Naive thymus-derived CD4-positive, alpha-beta T cell (primary cell): ENCODE results near the gene SOWAHA. TPM values are rescaled to one million over a fixed set of nuclear protein-coding genes. Genes with fewer than 3 reads are reported as not detected.

Source experiments
- ATAC-seq: fragments of 150-1000 bp; cut with Tn5 transposase; 2 replicates; pipeline ENCODE4 v1.10.0; 2021; ENCODE audit warnings: mild to moderate bottlenecking, moderate library complexity
- CTCF ChIA-PET: fragments of 350-600 bp; sonication (Branson Sonifier 250); formaldehyde crosslinking; loops from one replicate; lab custom pipeline; 2021; ENCODE audit warnings: antibody characterized with exemption; lab: Charles Lee
- POLR2A ChIA-PET: fragments of 350-600 bp; sonication (Branson Sonifier 250); formaldehyde crosslinking; loops from one replicate; lab custom pipeline; 2021; ENCODE audit warnings: antibody characterized with exemption, inconsistent platforms; lab: Charles Lee
- DNase-seq, 9 donors: peaks; one replicate each; pipeline versions ENCODE4 v3.0.0 to v3.0.0-alpha.2; 2020 to 2022; ENCODE audit warnings: mixed read lengths in 1 of 9
- H3K27ac ChIP-seq: one replicate; pipeline ENCODE4 v1.7.0; 2013; ENCODE audit warnings: mild to moderate bottlenecking, low read depth, low read length, moderate library complexity
- H3K27me3 ChIP-seq, 2 donors: one replicate each; pipeline ENCODE4 v1.7.0; 2013; ENCODE audit warnings: low read length in 2 of 2, mild to moderate bottlenecking in 2 of 2, moderate library complexity in 2 of 2; ENCODE audit not compliant: control insufficient read depth in 2 of 2, insufficient read depth in 2 of 2
- H3K36me3 ChIP-seq, 3 experiments: 1 replicate in 2 of 3; 2 replicates in 1 of 3; pipeline ENCODE4 v1.7.0; 2013; ENCODE audit warnings: low read length in 3 of 3, mild to moderate bottlenecking in 3 of 3, moderate library complexity in 1 of 3; ENCODE audit not compliant: insufficient read depth in 3 of 3, control insufficient read depth in 2 of 3
- H3K4me1 ChIP-seq, 2 donors: one replicate each; pipeline ENCODE4 v1.7.0; 2013; ENCODE audit warnings: low read length in 2 of 2, mild to moderate bottlenecking in 2 of 2, moderate library complexity in 1 of 2; ENCODE audit not compliant: control insufficient read depth in 2 of 2, insufficient read depth in 2 of 2
- H3K4me3 ChIP-seq: 2 replicates; pipeline ENCODE4 v1.7.0; 2013; ENCODE audit warnings: mild to moderate bottlenecking, low read length
- H3K9me3 ChIP-seq, 3 experiments: 1 replicate in 2 of 3; 2 replicates in 1 of 3; pipeline ENCODE4 v1.7.0; 2013; ENCODE audit warnings: low read length in 3 of 3; ENCODE audit not compliant: control insufficient read depth in 2 of 3
- H3K27ac Mint-ChIP-seq, 9 donors: one replicate each; pipeline ENCODE4 v1.8.0; 2020 to 2022; ENCODE audit warnings: mixed read lengths in 9 of 9, mild to moderate bottlenecking in 8 of 9, moderate library complexity in 5 of 9, inconsistent platforms in 2 of 9
- H3K27me3 Mint-ChIP-seq, 5 donors: one replicate each; pipeline ENCODE4 v1.8.0; 2021 to 2022; ENCODE audit warnings: mixed read lengths in 5 of 5, mild to moderate bottlenecking in 1 of 5
- H3K36me3 Mint-ChIP-seq, 5 donors: one replicate each; pipeline ENCODE4 v1.8.0; 2020 to 2022; ENCODE audit warnings: mixed read lengths in 5 of 5, mild to moderate bottlenecking in 3 of 5, inconsistent platforms in 1 of 5
- H3K4me1 Mint-ChIP-seq, 7 donors: one replicate each; pipeline ENCODE4 v1.8.0; 2020 to 2022; ENCODE audit warnings: mixed read lengths in 7 of 7, mild to moderate bottlenecking in 3 of 7, inconsistent platforms in 1 of 7
- H3K4me3 Mint-ChIP-seq, 10 donors: one replicate each; pipeline ENCODE4 v1.8.0; 2020 to 2022; ENCODE audit warnings: mild to moderate bottlenecking in 10 of 10, mixed read lengths in 10 of 10, moderate library complexity in 6 of 10, inconsistent platforms in 2 of 10
- H3K9me3 Mint-ChIP-seq, 11 donors: one replicate each; pipeline ENCODE4 v1.8.0; 2020 to 2022; ENCODE audit warnings: mixed read lengths in 11 of 11, mild to moderate bottlenecking in 4 of 11, inconsistent platforms in 1 of 11, moderate library complexity in 1 of 11
- intact Hi-C, 2 donors: fragments of 100-400 bp; cut with micrococcal nuclease; formaldehyde crosslinking; loops; one replicate each; pipeline ENCODE4 v1.15.1; 2023
- polyA plus RNA-seq, 2 donors: library from polyadenylated mRNA; unstranded; fragments of 300-500 nt; fragmentation: Illumina TruSeq; gene quantifications; one replicate each; pipeline ENCODE4 v1.2.3, GENCODE V29; 2021
- total RNA-seq, 6 experiments: library from RNA in 5 of 6; stranded (reverse) in 5 of 6; gene quantifications; 1 replicate in 5 of 6; 2 replicates in 1 of 6; pipeline ENCODE4 v1.2.3 and lab custom pipeline; 2021 to 2026

The SOWAHA gene
- total and polyA plus RNA-seq, 7 experiments from 2014 or later = 0.15 TPM; not detected in 6

DNA sequence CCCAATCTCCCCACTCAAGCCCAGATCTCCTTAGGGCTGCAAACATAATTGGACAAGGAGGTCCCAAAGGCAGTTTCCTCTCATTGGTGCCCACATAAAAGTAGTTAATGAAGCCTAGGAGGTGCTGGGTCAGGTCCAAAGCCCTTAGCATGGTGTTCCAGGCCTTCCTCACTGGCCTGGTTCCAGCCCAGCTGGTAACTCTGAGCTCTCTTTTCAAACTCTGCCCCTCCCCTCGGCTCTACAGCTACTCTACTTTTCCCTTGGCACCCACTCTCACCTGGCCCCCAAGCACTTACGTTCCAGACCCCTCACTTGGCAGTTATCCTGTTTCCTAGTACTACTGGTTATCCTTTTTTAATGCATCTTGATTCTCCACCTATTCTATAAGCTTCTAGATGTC is 46.0 kb upstream of the SOWAHA start:
- no peak overlapping the region for H3K4me3 Mint-ChIP-seq
- no peaks in the 10 kb centered on the region for H3K9me3 ChIP-seq
- H3K4me3 ChIP-seq = no peak overlapping the region
- H3K36me3 Mint-ChIP-seq = peaks cover 0 to 1% (median 0%) of the 10 kb centered on the region in 5 donors
- intact Hi-C loops = no loop called here
- no peaks in the 10 kb centered on the region for H3K4me1 ChIP-seq
- DNase-seq (no peak), ATAC-seq (no peak)
- H3K27ac Mint-ChIP-seq = no peak overlapping the region
- H3K27me3 Mint-ChIP-seq = no peaks in the 10 kb centered on the region
- no peaks in the 10 kb centered on the region for H3K9me3 Mint-ChIP-seq
- H3K4me1 Mint-ChIP-seq = peaks cover 0 to 7% (median 0%) of the 10 kb centered on the region in 7 donors
- no peaks in the 10 kb centered on the region for H3K27me3 ChIP-seq
- H3K27ac ChIP-seq = no peak overlapping the region
- ChIA-PET POLR2A (no interaction called here), CTCF (interaction anchor here (0.6 to 1.0 kb wide), 2 partner anchors 10 to 37 kb away, joined by 3 read pairs; no protein-coding TSS in a partner anchor)
- no peaks in the 10 kb centered on the region for H3K36me3 ChIP-seq

DNA sequence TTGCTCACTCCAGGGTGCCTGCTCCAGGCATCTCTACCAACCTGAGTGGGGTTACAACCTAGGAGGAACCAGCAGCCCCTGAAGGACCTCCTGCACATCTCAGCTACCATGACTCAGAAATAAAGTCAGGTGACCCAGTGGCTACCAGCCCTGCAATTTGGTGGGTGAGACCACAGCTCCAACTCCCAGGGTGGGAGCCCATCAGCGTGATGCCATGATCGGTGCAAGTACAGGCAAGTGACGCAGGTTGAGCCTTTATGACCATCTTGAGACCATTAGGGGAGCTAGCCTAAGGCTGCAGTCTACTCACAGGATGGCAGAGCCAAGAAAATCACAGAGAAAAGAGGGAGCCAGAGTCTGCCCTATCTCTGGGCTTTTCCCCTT is 44.6 kb upstream of the SOWAHA start:
- Histone ChIP-seq H3K27me3 (no peaks in the 10 kb centered on the region), H3K27ac (no peak overlapping the region), H3K36me3 (no peaks in the 10 kb centered on the region), H3K4me1 (no peaks in the 10 kb centered on the region), H3K9me3 (no peaks in the 10 kb centered on the region), H3K4me3 (no peak overlapping the region)
- CTCF ChIA-PET = no interaction called here
- intact Hi-C loops = no loop called here
- Mint-ChIP-seq H3K27me3 (peaks cover 0 to 6% (median 0%) of the 10 kb centered on the region in 5 donors), H3K4me3 (no peak overlapping the region), H3K36me3 (peaks cover 0 to 1% (median 0%) of the 10 kb centered on the region in 5 donors), H3K27ac (no peak overlapping the region), H3K4me1 (peaks cover 0 to 4% (median 0%) of the 10 kb centered on the region in 7 donors), H3K9me3 (no peaks in the 10 kb centered on the region)
- POLR2A ChIA-PET = no interaction called here
- DNase-seq (no peak), ATAC-seq (no peak)

DNA sequence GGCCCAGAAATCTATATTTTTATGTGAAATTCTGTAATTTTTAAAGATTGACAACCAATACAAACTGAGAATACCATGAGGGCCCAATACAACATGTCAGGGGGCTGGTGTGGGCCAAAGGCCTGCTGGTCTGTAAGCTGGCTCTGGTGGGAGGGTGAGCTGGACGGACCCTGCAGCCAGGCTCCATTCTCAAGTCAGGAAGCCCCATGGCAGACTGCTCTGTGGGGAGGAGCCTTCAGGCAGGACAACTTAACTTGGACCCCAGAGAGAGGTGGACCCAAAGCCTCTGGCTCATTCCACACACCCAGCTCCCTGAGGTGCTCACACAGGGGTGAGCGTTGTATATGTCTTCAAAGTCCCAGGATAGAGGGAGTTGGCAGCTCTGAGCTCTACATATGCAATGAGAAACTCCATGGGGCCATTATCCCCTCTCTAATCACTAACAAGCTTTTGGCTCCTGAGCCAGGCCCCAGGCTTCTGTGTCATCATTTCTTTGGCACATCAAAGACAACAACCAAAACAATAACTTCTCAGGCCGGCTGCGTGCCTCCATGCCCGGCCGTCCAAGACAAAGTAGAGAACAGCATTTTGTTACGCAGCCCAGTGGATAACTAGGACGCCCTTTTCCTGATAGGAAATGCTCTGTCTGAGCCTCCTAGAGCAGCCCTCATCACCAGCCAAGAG is 42.5 kb upstream of the SOWAHA start:
- H3K4me1 Mint-ChIP-seq = peaks cover 0 to 5% (median 4%) of the 10 kb centered on the region in 7 donors
- Histone ChIP-seq H3K4me3 (no peak overlapping the region), H3K27me3 (no peaks in the 10 kb centered on the region), H3K4me1 (no peaks in the 10 kb centered on the region), H3K36me3 (no peaks in the 10 kb centered on the region), H3K27ac (no peak overlapping the region), H3K9me3 (no peaks in the 10 kb centered on the region)
- DNase-seq = no peak
- no peak overlapping the region for H3K4me3 Mint-ChIP-seq
- no peak overlapping the region for H3K27ac Mint-ChIP-seq
- intact Hi-C loops = no loop called here
- no peak for ATAC-seq
- POLR2A ChIA-PET = no interaction called here
- peaks cover 0 to 13% (median 7%) of the 10 kb centered on the region in 5 donors for H3K27me3 Mint-ChIP-seq
- H3K9me3 Mint-ChIP-seq = no peaks in the 10 kb centered on the region
- CTCF ChIA-PET = no interaction called here
- H3K36me3 Mint-ChIP-seq = no peaks in the 10 kb centered on the region

DNA sequence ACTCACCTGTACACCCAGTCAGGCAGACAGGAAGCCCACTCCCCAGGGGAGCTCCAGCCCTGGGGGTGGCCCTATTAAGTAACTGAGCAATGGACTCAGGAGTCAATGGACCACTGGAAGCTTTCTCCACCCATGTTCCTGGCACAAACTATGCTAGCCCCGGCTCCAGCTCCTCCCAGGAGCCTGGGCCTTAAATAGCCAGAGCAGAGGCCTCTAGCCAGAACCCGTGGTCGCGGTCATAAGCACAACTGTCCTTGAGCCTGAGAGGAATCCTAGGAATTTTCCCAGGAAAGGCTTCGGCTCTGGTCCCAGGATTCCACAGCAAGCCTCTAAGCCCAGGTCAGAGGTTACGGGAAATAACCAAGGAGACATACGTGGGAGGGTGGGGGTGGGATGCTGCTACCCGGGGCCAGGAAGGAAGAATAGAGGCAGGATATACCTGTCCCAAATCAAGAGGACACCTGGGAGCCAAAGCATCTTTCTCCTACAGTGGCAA is 41.6 kb upstream of the SOWAHA start:
- Histone ChIP-seq H3K4me3 (no peak overlapping the region), H3K36me3 (no peaks in the 10 kb centered on the region), H3K27ac (no peak overlapping the region), H3K27me3 (no peaks in the 10 kb centered on the region), H3K4me1 (peaks cover 0 to 7% of the 10 kb centered on the region in 2 donors), H3K9me3 (no peaks in the 10 kb centered on the region)
- intact Hi-C loops = no loop called here
- H3K36me3 Mint-ChIP-seq = no peaks in the 10 kb centered on the region
- peaks cover 0 to 20% (median 7%) of the 10 kb centered on the region in 5 donors for H3K27me3 Mint-ChIP-seq
- H3K4me3 Mint-ChIP-seq = no peak overlapping the region
- no peaks in the 10 kb centered on the region for H3K9me3 Mint-ChIP-seq
- peaks cover 0 to 11% (median 5%) of the 10 kb centered on the region in 7 donors for H3K4me1 Mint-ChIP-seq
- no peak for DNase-seq
- no peak overlapping the region for H3K27ac Mint-ChIP-seq
- no peak for ATAC-seq
- POLR2A ChIA-PET = no interaction called here
- CTCF ChIA-PET = no interaction called here

DNA sequence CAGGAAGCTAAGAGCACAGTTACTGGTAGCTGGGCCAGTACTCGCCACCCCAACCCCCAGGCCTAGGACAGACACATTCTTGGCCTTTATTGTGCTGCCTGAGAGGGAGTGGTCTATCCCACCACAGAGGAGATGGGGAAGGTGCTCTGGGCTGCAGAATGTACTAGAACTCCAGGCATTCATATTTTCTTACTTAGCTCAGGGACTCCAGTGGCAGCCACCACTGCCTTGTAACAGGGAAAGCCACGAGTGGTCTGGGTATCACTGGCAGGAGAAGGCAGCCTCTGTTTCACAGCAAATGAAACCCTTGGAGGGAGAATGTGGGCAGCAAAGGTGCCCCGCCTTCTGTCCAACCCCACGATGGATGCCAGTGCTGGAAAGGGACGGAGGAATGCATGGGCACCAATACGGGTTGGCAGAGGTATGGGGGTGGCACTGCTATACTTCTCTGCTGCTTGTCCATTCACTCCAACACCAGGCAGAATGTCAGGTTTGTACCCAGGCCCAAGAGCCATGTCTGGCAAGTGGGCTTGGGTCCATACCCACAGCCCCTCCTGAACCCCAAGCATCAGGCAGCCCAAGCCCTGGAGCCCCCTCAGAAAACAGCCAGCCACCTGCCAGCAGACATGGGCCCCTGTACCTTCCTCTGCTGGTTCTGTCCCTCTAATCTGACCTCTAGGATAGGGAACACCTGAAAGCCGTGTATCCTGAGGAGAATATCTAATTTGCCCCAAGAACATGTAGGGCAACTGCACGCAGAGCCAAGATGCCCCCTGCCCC is 40.6 kb upstream of the SOWAHA start:
- intact Hi-C loops = no loop called here
- Histone ChIP-seq H3K27me3 (peaks cover 0 to 1% of the 10 kb centered on the region in 2 donors), H3K4me3 (no peak overlapping the region), H3K4me1 (peaks cover under 1 to 9% of the 10 kb centered on the region in 2 donors), H3K27ac (no peak overlapping the region), H3K9me3 (no peaks in the 10 kb centered on the region), H3K36me3 (no peaks in the 10 kb centered on the region)
- H3K4me3 Mint-ChIP-seq = no peak overlapping the region
- peaks cover 0 to 11% (median 3%) of the 10 kb centered on the region in 7 donors for H3K4me1 Mint-ChIP-seq
- no peaks in the 10 kb centered on the region for H3K9me3 Mint-ChIP-seq
- H3K27ac Mint-ChIP-seq = peak overlapping the region in 1 of 9 donors; percentile 46
- ATAC-seq (no peak), DNase-seq (no peak)
- H3K27me3 Mint-ChIP-seq = peaks cover 0 to 20% (median 7%) of the 10 kb centered on the region in 5 donors
- POLR2A ChIA-PET = no interaction called here
- H3K36me3 Mint-ChIP-seq = no peaks in the 10 kb centered on the region
- CTCF ChIA-PET = no interaction called here

DNA sequence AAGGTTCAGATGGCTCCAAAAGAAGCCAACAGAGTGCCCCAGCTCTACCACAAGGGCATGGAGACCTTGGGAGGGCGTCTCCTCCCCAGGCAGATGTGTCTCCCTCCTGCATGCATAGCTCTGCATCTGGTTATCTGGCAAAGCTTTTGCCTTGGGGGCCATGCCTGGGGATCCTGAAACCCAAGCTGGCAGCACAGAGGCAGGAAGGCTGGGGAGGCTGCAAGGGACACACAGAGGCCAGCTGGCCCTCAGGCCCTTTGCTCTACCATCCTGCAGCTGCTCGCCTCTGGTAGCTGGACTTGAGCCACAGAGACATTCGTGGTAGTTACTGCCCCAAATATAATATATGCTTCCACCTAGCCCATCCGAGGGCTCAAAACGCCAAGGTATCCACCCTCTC is 40.0 kb upstream of the SOWAHA start:
- ATAC-seq (no peak), DNase-seq (no peak)
- no peaks in the 10 kb centered on the region for H3K9me3 Mint-ChIP-seq
- Histone ChIP-seq H3K36me3 (no peaks in the 10 kb centered on the region), H3K4me3 (no peak overlapping the region), H3K27me3 (peaks cover 0 to 8% of the 10 kb centered on the region in 2 donors), H3K27ac (no peak overlapping the region), H3K9me3 (no peaks in the 10 kb centered on the region), H3K4me1 (peaks cover 7 to 15% of the 10 kb centered on the region in 2 donors)
- peaks cover 0 to 14% (median 7%) of the 10 kb centered on the region in 7 donors for H3K4me1 Mint-ChIP-seq
- peaks cover 0 to 1% (median 0%) of the 10 kb centered on the region in 5 donors for H3K36me3 Mint-ChIP-seq
- CTCF ChIA-PET = no interaction called here
- intact Hi-C loops = no loop called here
- H3K4me3 Mint-ChIP-seq = no peak overlapping the region
- H3K27me3 Mint-ChIP-seq = peaks cover 2 to 23% (median 11%) of the 10 kb centered on the region in 5 donors
- no peak overlapping the region for H3K27ac Mint-ChIP-seq
- POLR2A ChIA-PET = interaction anchor here (0.6 kb wide), 1 partner anchor 1248 kb away, joined by 3 read pairs; no protein-coding TSS in a partner anchor
